ENCODE results near the gene SYT13. TPM values are rescaled to one million over a fixed set of nuclear protein-coding genes. Genes with fewer than 3 reads are reported as not detected.

The SYT13 gene
- total and polyA plus RNA-seq, 7 experiments from 2014 or later, result not detected

- ATAC-seq (peak; percentile 65), DNase-seq (peak in 6 of 9 donors; percentile 7 to 47 (median 38))
- Mint-ChIP-seq H3K36me3 (no peaks in the 10 kb centered on the region), H3K27me3 (peaks cover 14 to 21% (median 16%) of the 10 kb centered on the region in 5 donors), H3K4me1 (peaks cover 0 to 5% (median 0%) of the 10 kb centered on the region in 7 donors), H3K4me3 (no peak overlapping the region), H3K27ac (no peak overlapping the region), H3K9me3 (peaks cover 0 to 5% (median 0%) of the 10 kb centered on the region in 11 donors)
- H3K4me3 ChIP-seq (ENCODE audit: low read length), result no peak overlapping the region
- H3K36me3 ChIP-seq (ENCODE audit: control insufficient read depth in 2 of 3, insufficient read depth in 3 of 3, low read length in 3 of 3), result no peaks in the 10 kb centered on the region
- intact Hi-C loops (cut with micrococcal nuclease), result loop anchor here (1.0 to 10.0 kb wide), 4 partner anchors 78 to 396 kb away; no protein-coding TSS in a partner anchor
- no peaks in the 10 kb centered on the region for H3K27me3 ChIP-seq (ENCODE audit: control insufficient read depth in 2 of 2, insufficient read depth in 2 of 2, low read length in 2 of 2)
- ChIA-PET CTCF (interaction anchor here (0.6 to 9.4 kb wide), 9 partner anchors 8 to 400 kb away, joined by 3 to 95 read pairs (median 5); no protein-coding TSS in a partner anchor), POLR2A (no interaction called here)
- no peaks in the 10 kb centered on the region for H3K4me1 ChIP-seq (ENCODE audit: control insufficient read depth in 2 of 2, insufficient read depth in 2 of 2, low read length in 2 of 2)
- no peak overlapping the region for H3K27ac ChIP-seq (ENCODE audit: low read depth, low read length)
- H3K9me3 ChIP-seq (ENCODE audit: control insufficient read depth in 2 of 3, low read length in 3 of 3), result no peaks in the 10 kb centered on the region
Observed at GRCh38 chr11:45332276-45332934, 46.3 kb upstream of the SYT13 start.

GRCh38 chr11:45331839-45332238 is 45.7 kb upstream of the SYT13 start:
- intact Hi-C loops (cut with micrococcal nuclease), result loop anchor here (1.0 to 10.0 kb wide), 4 partner anchors 77 to 396 kb away; no protein-coding TSS in a partner anchor
- ChIA-PET POLR2A (no interaction called here), CTCF (interaction anchor here (0.7 to 9.4 kb wide), 8 partner anchors 8 to 400 kb away, joined by 3 to 95 read pairs (median 4); no protein-coding TSS in a partner anchor)
- no peaks in the 10 kb centered on the region for H3K9me3 ChIP-seq (ENCODE audit: control insufficient read depth in 2 of 3, low read length in 3 of 3)
- no peaks in the 10 kb centered on the region for H3K27me3 ChIP-seq (ENCODE audit: control insufficient read depth in 2 of 2, insufficient read depth in 2 of 2, low read length in 2 of 2)
- no peaks in the 10 kb centered on the region for H3K4me1 ChIP-seq (ENCODE audit: control insufficient read depth in 2 of 2, insufficient read depth in 2 of 2, low read length in 2 of 2)
- H3K36me3 ChIP-seq (ENCODE audit: control insufficient read depth in 2 of 3, insufficient read depth in 3 of 3, low read length in 3 of 3), result no peaks in the 10 kb centered on the region
- Mint-ChIP-seq H3K4me3 (no peak overlapping the region), H3K27ac (no peak overlapping the region), H3K36me3 (no peaks in the 10 kb centered on the region), H3K4me1 (peaks cover 0 to 5% (median 0%) of the 10 kb centered on the region in 7 donors), H3K27me3 (peaks cover 18 to 24% (median 20%) of the 10 kb centered on the region in 5 donors), H3K9me3 (peaks cover 0 to 10% (median 0%) of the 10 kb centered on the region in 11 donors)
- no peak overlapping the region for H3K4me3 ChIP-seq (ENCODE audit: low read length)
- DNase-seq (no peak), ATAC-seq (no peak)
- H3K27ac ChIP-seq (ENCODE audit: low read depth, low read length), result no peak overlapping the region

- H3K27ac ChIP-seq (ENCODE audit: low read depth, low read length), result no peak overlapping the region
- CTCF ChIA-PET, result interaction anchor here (1.2 to 9.4 kb wide), 2 partner anchors 218 to 224 kb away, joined by 5 to 95 read pairs; no protein-coding TSS in a partner anchor
- POLR2A ChIA-PET, result no interaction called here
- H3K4me1 ChIP-seq (ENCODE audit: control insufficient read depth in 2 of 2, insufficient read depth in 2 of 2, low read length in 2 of 2), result no peaks in the 10 kb centered on the region
- Mint-ChIP-seq H3K4me1 (peaks cover 0 to 5% (median 0%) of the 10 kb centered on the region in 7 donors), H3K4me3 (no peak overlapping the region), H3K9me3 (peaks cover 0 to 11% (median 0%) of the 10 kb centered on the region in 11 donors), H3K27ac (no peak overlapping the region), H3K36me3 (no peaks in the 10 kb centered on the region), H3K27me3 (peaks cover 26 to 34% (median 28%) of the 10 kb centered on the region in 5 donors)
- H3K27me3 ChIP-seq (ENCODE audit: control insufficient read depth in 2 of 2, insufficient read depth in 2 of 2, low read length in 2 of 2), result no peaks in the 10 kb centered on the region
- no peaks in the 10 kb centered on the region for H3K36me3 ChIP-seq (ENCODE audit: control insufficient read depth in 2 of 3, insufficient read depth in 3 of 3, low read length in 3 of 3)
- intact Hi-C loops (cut with micrococcal nuclease), result no loop called here
- H3K4me3 ChIP-seq (ENCODE audit: low read length), result no peak overlapping the region
- ATAC-seq, result no peak
- DNase-seq, result no peak
- no peaks in the 10 kb centered on the region for H3K9me3 ChIP-seq (ENCODE audit: control insufficient read depth in 2 of 3, low read length in 3 of 3)
Observed at GRCh38 chr11:45328726-45329125, 42.6 kb upstream of the SYT13 start.

GRCh38 chr11:45324459-45324858 is 38.3 kb upstream of the SYT13 start:
- H3K4me3 ChIP-seq (ENCODE audit: low read length), result no peak overlapping the region
- ATAC-seq (no peak), DNase-seq (no peak)
- Mint-ChIP-seq H3K27ac (no peak overlapping the region), H3K27me3 (peaks cover 23 to 34% (median 29%) of the 10 kb centered on the region in 5 donors), H3K4me3 (no peak overlapping the region), H3K4me1 (no peaks in the 10 kb centered on the region), H3K36me3 (no peaks in the 10 kb centered on the region), H3K9me3 (peaks cover 0 to 11% (median 0%) of the 10 kb centered on the region in 11 donors)
- H3K27me3 ChIP-seq (ENCODE audit: control insufficient read depth in 2 of 2, insufficient read depth in 2 of 2, low read length in 2 of 2), result no peaks in the 10 kb centered on the region
- no peaks in the 10 kb centered on the region for H3K4me1 ChIP-seq (ENCODE audit: control insufficient read depth in 2 of 2, insufficient read depth in 2 of 2, low read length in 2 of 2)
- H3K36me3 ChIP-seq (ENCODE audit: control insufficient read depth in 2 of 3, insufficient read depth in 3 of 3, low read length in 3 of 3), result no peaks in the 10 kb centered on the region
- ChIA-PET CTCF (no interaction called here), POLR2A (no interaction called here)
- intact Hi-C loops (cut with micrococcal nuclease), result no loop called here
- H3K27ac ChIP-seq (ENCODE audit: low read depth, low read length), result no peak overlapping the region
- H3K9me3 ChIP-seq (ENCODE audit: control insufficient read depth in 2 of 3, low read length in 3 of 3), result no peaks in the 10 kb centered on the region

GRCh38 chr11:45323601-45324249 is 37.6 kb upstream of the SYT13 start:
- DNase-seq (no peak), ATAC-seq (no peak)
- Mint-ChIP-seq H3K36me3 (no peaks in the 10 kb centered on the region), H3K4me1 (no peaks in the 10 kb centered on the region), H3K27me3 (peaks cover 20 to 34% (median 28%) of the 10 kb centered on the region in 5 donors), H3K27ac (no peak overlapping the region), H3K9me3 (peaks cover 0 to 11% (median 0%) of the 10 kb centered on the region in 11 donors), H3K4me3 (no peak overlapping the region)
- H3K27ac ChIP-seq (ENCODE audit: low read depth, low read length), result no peak overlapping the region
- no peaks in the 10 kb centered on the region for H3K4me1 ChIP-seq (ENCODE audit: control insufficient read depth in 2 of 2, insufficient read depth in 2 of 2, low read length in 2 of 2)
- ChIA-PET CTCF (interaction anchor here (0.6 kb wide), 1 partner anchor 35 kb away, joined by 3 read pairs; no protein-coding TSS in a partner anchor), POLR2A (interaction anchor here (0.6 kb wide), 1 partner anchor 1032 kb away, joined by 6 read pairs; no protein-coding TSS in a partner anchor)
- H3K4me3 ChIP-seq (ENCODE audit: low read length), result no peak overlapping the region
- H3K9me3 ChIP-seq (ENCODE audit: control insufficient read depth in 2 of 3, low read length in 3 of 3), result no peaks in the 10 kb centered on the region
- no peaks in the 10 kb centered on the region for H3K36me3 ChIP-seq (ENCODE audit: control insufficient read depth in 2 of 3, insufficient read depth in 3 of 3, low read length in 3 of 3)
- no peaks in the 10 kb centered on the region for H3K27me3 ChIP-seq (ENCODE audit: control insufficient read depth in 2 of 2, insufficient read depth in 2 of 2, low read length in 2 of 2)
- intact Hi-C loops (cut with micrococcal nuclease), result no loop called here

- ATAC-seq (no peak), DNase-seq (no peak)
- no peaks in the 10 kb centered on the region for H3K27me3 ChIP-seq (ENCODE audit: control insufficient read depth in 2 of 2, insufficient read depth in 2 of 2, low read length in 2 of 2)
- CTCF ChIA-PET, result no interaction called here
- no peak overlapping the region for H3K4me3 Mint-ChIP-seq
- no peak overlapping the region for H3K27ac Mint-ChIP-seq
- peaks cover 20 to 40% (median 29%) of the 10 kb centered on the region in 5 donors for H3K27me3 Mint-ChIP-seq
- peaks cover 0 to 11% (median 0%) of the 10 kb centered on the region in 11 donors for H3K9me3 Mint-ChIP-seq
- H3K4me1 ChIP-seq (ENCODE audit: control insufficient read depth in 2 of 2, insufficient read depth in 2 of 2, low read length in 2 of 2), result no peaks in the 10 kb centered on the region
- no peaks in the 10 kb centered on the region for H3K36me3 Mint-ChIP-seq
- no peak overlapping the region for H3K4me3 ChIP-seq (ENCODE audit: low read length)
- no peaks in the 10 kb centered on the region for H3K9me3 ChIP-seq (ENCODE audit: control insufficient read depth in 2 of 3, low read length in 3 of 3)
- POLR2A ChIA-PET, result interaction anchor here (0.6 kb wide), 1 partner anchor 1031 kb away, joined by 6 read pairs; no protein-coding TSS in a partner anchor
- intact Hi-C loops (cut with micrococcal nuclease), result no loop called here
- H3K4me1 Mint-ChIP-seq, result no peaks in the 10 kb centered on the region
- no peaks in the 10 kb centered on the region for H3K36me3 ChIP-seq (ENCODE audit: control insufficient read depth in 2 of 3, insufficient read depth in 3 of 3, low read length in 3 of 3)
- no peak overlapping the region for H3K27ac ChIP-seq (ENCODE audit: low read depth, low read length)
Observed at GRCh38 chr11:45322891-45323600, 36.9 kb upstream of the SYT13 start.

Data from naive thymus-derived CD4-positive, alpha-beta T cell (primary cell).